ENCODE measurements around the gene CDH13.

Gene CDH13

DNA sequence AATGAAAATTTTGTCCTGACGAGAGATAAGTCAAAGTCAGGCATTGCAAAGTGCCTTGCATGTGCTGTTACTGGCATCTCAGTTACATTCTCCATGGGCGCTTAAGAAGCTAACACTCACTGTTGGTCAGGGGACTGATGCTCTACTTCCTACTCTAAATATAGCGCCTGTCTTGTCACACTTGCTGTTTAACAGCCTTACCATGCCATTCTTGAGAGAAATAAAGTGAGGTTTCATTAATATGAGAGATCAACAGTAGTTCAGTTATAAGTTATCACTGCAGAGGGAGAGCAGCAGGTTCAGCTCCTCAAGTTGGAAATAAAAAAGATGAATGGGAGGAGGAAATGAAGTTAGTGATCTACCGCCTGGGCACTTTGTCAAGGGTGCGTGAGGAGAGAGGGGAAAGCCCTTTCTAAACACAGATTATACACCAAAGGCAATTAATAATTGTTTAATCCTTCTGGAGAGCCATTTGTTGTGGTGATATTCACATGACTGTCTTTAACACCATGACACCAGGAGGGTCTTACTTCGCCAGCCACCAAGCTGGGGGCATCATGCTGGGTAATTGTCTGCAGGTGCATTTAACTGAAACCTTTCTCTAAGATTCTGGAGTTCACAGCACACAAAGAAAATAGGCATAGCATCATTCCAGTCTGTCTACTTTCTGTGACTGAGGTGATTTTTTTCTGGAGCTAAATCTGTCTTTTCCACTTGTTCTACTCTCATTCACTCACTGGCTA lies 612.4 kb downstream of the CDH13 start:
- H3K27me3 ChIP-seq (ENCODE audit: control insufficient read depth, insufficient read depth, low read length) = no peaks in the 10 kb centered on the region
- H3K4me1 ChIP-seq (ENCODE audit: control insufficient read depth, insufficient read depth, low read length) = no peaks in the 10 kb centered on the region
- no peaks in the 10 kb centered on the region for H3K36me3 ChIP-seq (ENCODE audit: control insufficient read depth, insufficient read depth, low read length)
- no peak for DNase-seq (ENCODE audit: low read depth, low spot score)
- no CpG with 5 or more reads among the region's 6 CpGs for WGBS (ENCODE audit: insufficient coverage, insufficient read length)
- H3K27ac ChIP-seq (ENCODE audit: low read length) = no peak overlapping the region
- H3K9me3 ChIP-seq (ENCODE audit: control insufficient read depth, insufficient read depth, low read length) = no peaks in the 10 kb centered on the region
- no peak overlapping the region for H3K4me3 ChIP-seq (ENCODE audit: low read length)

DNA sequence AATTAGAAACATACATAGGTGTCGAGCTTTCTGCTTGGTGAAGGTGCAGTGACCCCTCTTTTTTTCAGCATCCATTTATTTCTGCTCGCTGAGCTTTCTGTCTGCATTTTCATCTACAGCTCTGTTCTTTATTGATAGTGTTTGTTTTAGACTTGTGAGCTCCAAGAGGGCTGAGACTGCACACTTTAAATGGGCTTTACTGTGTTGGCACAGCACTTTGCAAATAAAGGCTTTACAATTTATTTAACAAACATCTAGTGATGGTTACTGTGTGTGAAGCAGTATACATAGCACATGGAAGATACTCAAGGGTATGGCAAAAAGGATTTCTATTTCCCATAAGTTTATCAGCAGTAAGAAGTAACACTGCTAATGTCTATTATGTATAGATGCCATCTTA lies 617.3 kb downstream of the CDH13 start:
- Histone ChIP-seq H3K27me3 (ENCODE audit: control insufficient read depth, insufficient read depth, low read length) (no peaks in the 10 kb centered on the region), H3K36me3 (ENCODE audit: control insufficient read depth, insufficient read depth, low read length) (no peaks in the 10 kb centered on the region), H3K4me1 (ENCODE audit: control insufficient read depth, insufficient read depth, low read length) (no peaks in the 10 kb centered on the region), H3K9me3 (ENCODE audit: control insufficient read depth, insufficient read depth, low read length) (no peaks in the 10 kb centered on the region), H3K4me3 (ENCODE audit: low read length) (no peak overlapping the region), H3K27ac (ENCODE audit: low read length) (no peak overlapping the region)
- DNase-seq (ENCODE audit: low read depth, low spot score) = no peak
- no CpG with 5 or more reads among the region's 2 CpGs for WGBS (ENCODE audit: insufficient coverage, insufficient read length)

DNA sequence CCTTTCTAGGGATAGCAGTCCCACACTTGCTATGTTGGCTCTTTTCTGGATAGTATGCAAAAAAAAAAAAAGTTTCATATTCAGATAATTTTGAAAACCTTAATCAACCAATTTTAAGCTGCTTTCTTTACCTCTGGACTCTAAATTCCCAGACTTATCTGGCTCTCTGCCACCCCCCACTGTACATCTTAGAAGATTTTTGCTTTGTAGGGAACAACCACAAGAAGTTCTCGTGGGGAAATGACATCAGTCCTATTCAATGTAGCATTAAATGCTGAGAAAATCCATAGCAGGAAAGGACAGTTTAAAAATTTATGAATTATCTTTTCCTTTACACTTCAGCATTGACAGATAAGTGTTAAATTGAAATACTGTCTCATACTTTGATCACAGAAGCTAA lies 618.3 kb downstream of the CDH13 start:
- Histone ChIP-seq H3K36me3 (ENCODE audit: control insufficient read depth, insufficient read depth, low read length) (no peaks in the 10 kb centered on the region), H3K27me3 (ENCODE audit: control insufficient read depth, insufficient read depth, low read length) (no peaks in the 10 kb centered on the region), H3K4me3 (ENCODE audit: low read length) (no peak overlapping the region), H3K9me3 (ENCODE audit: control insufficient read depth, insufficient read depth, low read length) (no peaks in the 10 kb centered on the region), H3K27ac (ENCODE audit: low read length) (no peak overlapping the region), H3K4me1 (ENCODE audit: control insufficient read depth, insufficient read depth, low read length) (no peaks in the 10 kb centered on the region)
- WGBS (ENCODE audit: insufficient coverage, insufficient read length) = no CpG with 5 or more reads among the region's 1 CpG
- no peak for DNase-seq (ENCODE audit: low read depth, low spot score)

DNA sequence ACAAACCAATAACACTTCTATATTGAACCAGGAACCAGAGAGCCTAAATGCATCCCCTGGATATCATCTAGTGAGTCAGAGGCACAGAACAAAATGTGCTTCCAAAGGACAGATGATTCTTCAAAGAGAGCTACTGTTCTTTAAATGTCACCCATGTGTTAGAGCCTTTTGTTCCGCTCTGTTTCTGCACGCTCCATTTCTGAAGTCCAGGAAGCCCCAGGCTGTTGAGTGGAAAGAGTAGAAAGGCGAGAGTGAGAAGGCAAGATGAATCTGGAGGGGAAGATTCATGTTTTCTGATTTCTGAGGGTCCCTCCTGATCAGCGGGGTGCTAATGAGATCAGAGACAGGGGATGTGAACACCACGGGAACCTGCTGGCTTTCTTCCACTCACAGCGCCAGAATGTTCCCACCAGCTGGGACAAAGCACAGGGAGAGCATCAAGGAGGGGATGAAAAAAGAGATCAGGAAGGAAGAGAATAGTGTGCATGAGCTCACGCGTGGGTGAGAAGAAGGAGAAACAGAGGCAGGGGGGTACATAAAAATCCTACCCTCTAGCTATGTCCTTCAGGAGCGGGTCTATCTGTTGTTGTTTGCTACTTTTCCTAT lies 621.1 kb downstream of the CDH13 start:
- H3K4me1 ChIP-seq (ENCODE audit: control insufficient read depth, insufficient read depth, low read length) = no peaks in the 10 kb centered on the region
- no peaks in the 10 kb centered on the region for H3K36me3 ChIP-seq (ENCODE audit: control insufficient read depth, insufficient read depth, low read length)
- H3K27me3 ChIP-seq (ENCODE audit: control insufficient read depth, insufficient read depth, low read length) = no peaks in the 10 kb centered on the region
- DNase-seq (ENCODE audit: low read depth, low spot score) = no peak
- H3K4me3 ChIP-seq (ENCODE audit: low read length) = no peak overlapping the region
- no CpG with 5 or more reads among the region's 9 CpGs for WGBS (ENCODE audit: insufficient coverage, insufficient read length)
- H3K27ac ChIP-seq (ENCODE audit: low read length) = no peak overlapping the region
- no peaks in the 10 kb centered on the region for H3K9me3 ChIP-seq (ENCODE audit: control insufficient read depth, insufficient read depth, low read length)

DNA sequence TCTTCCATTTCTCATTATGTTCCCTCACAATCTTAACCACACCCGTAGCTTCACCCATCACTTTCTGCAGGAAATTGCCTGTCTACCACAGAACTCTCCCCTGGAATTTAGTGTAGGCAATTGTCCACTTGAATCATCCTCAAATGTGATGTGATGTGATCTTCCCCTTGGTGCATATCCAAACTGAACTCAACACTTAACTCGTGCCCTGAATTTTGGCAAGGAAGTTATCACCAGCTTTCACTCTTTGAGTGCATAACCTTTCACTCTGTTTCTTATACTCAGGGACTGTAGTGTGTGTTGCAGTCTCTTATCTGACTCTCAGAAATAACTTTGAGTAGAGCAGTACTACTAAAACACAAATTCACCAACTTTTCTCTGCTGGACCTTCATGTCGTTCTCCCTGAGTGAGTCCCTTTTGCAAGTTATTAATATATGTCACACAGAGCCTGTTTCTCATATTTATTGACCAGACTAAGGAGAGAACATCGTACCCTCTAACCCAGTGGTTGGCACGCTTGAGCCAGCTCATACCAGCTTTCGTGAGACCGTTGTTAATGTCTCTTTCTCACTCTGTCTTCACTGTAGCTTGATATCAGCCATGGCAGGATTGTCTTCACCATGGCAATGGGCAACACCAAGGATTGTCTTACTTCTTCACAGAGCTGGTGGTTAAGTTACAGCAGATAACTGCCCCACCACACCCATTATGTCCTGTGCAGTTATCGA lies 622.1 kb downstream of the CDH13 start:
- no peaks in the 10 kb centered on the region for H3K9me3 ChIP-seq (ENCODE audit: control insufficient read depth, insufficient read depth, low read length)

DNA sequence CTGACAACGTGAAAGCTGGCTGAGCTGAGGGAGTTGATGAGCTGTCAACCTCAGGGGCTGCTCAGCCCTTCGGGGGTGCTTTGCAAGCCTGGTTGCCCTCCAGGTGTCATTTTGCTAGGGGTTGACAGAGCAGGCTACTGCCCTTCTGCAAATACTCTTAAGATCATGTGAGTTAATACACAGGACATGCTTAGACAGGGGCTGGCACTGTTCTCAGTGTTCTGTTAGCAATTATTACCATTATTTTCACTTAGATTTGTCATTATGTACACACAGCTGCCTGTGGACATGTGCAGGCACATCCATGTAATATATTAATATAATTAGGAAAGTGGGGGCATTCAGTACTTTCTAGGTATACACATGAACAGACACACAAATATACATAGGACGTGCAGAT lies 626.8 kb downstream of the CDH13 start:
- Histone ChIP-seq H3K27ac (ENCODE audit: low read length) (no peak overlapping the region), H3K27me3 (ENCODE audit: control insufficient read depth, insufficient read depth, low read length) (no peaks in the 10 kb centered on the region), H3K36me3 (ENCODE audit: control insufficient read depth, insufficient read depth, low read length) (no peaks in the 10 kb centered on the region), H3K4me1 (ENCODE audit: control insufficient read depth, insufficient read depth, low read length) (no peaks in the 10 kb centered on the region), H3K9me3 (ENCODE audit: control insufficient read depth, insufficient read depth, low read length) (no peaks in the 10 kb centered on the region), H3K4me3 (ENCODE audit: low read length) (no peak overlapping the region)
- no CpG with 5 or more reads among the region's 3 CpGs for WGBS (ENCODE audit: insufficient coverage, insufficient read length)
- DNase-seq (ENCODE audit: low read depth, low spot score) = no peak

More for the DNA sequence above, 622.1 kb downstream of the CDH13 start:
- Histone ChIP-seq H3K4me3 (ENCODE audit: low read length) (no peak overlapping the region), H3K4me1 (ENCODE audit: control insufficient read depth, insufficient read depth, low read length) (no peaks in the 10 kb centered on the region), H3K27me3 (ENCODE audit: control insufficient read depth, insufficient read depth, low read length) (no peaks in the 10 kb centered on the region), H3K36me3 (ENCODE audit: control insufficient read depth, insufficient read depth, low read length) (no peaks in the 10 kb centered on the region), H3K27ac (ENCODE audit: low read length) (no peak overlapping the region)
- WGBS (ENCODE audit: insufficient coverage, insufficient read length) = no CpG with 5 or more reads among the region's 8 CpGs
- no peak for DNase-seq (ENCODE audit: low read depth, low spot score)

GRCh38 chr16:83258366-83258928 lies 631.7 kb downstream of the CDH13 start:
- Histone ChIP-seq H3K27me3 (ENCODE audit: control insufficient read depth, insufficient read depth, low read length) (no peaks in the 10 kb centered on the region), H3K4me3 (ENCODE audit: low read length) (no peak overlapping the region), H3K9me3 (ENCODE audit: control insufficient read depth, insufficient read depth, low read length) (no peaks in the 10 kb centered on the region), H3K36me3 (ENCODE audit: control insufficient read depth, insufficient read depth, low read length) (no peaks in the 10 kb centered on the region), H3K4me1 (ENCODE audit: control insufficient read depth, insufficient read depth, low read length) (no peaks in the 10 kb centered on the region), H3K27ac (ENCODE audit: low read length) (no peak overlapping the region)
- no peak for DNase-seq (ENCODE audit: low read depth, low spot score)
- WGBS (ENCODE audit: insufficient coverage, insufficient read length) = no CpG with 5 or more reads among the region's 9 CpGs

GRCh38 chr16:83266848-83267553 lies 640.2 kb downstream of the CDH13 start:
- DNase-seq (ENCODE audit: low read depth, low spot score) = no peak
- Histone ChIP-seq H3K36me3 (ENCODE audit: control insufficient read depth, insufficient read depth, low read length) (no peaks in the 10 kb centered on the region), H3K27ac (ENCODE audit: low read length) (no peak overlapping the region), H3K9me3 (ENCODE audit: control insufficient read depth, insufficient read depth, low read length) (no peaks in the 10 kb centered on the region), H3K4me3 (ENCODE audit: low read length) (no peak overlapping the region), H3K4me1 (ENCODE audit: control insufficient read depth, insufficient read depth, low read length) (no peaks in the 10 kb centered on the region), H3K27me3 (ENCODE audit: control insufficient read depth, insufficient read depth, low read length) (no peaks in the 10 kb centered on the region)
- no CpG with 5 or more reads among the region's 7 CpGs for WGBS (ENCODE audit: insufficient coverage, insufficient read length)

DNA sequence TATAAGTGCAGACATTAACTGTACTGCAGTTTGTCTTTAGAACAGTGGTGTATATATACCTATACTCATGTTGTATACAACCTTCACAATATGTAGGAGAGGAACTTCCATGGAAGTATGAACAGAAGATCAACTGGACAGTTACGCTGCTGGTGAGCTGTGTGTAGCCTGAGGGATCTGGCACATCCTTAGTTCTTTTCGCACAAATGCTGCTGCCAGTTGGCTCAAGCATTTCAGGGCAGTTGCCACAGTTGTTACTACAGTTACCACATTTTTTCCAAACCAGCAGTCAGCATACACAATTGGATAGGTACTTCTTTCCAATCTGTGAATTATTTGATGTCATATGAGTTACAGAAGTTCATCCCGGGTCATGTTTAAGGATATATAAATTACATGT lies 641.4 kb downstream of the CDH13 start:
- WGBS (ENCODE audit: insufficient coverage, insufficient read length) = no CpG with 5 or more reads among the region's 3 CpGs
- Histone ChIP-seq H3K4me3 (ENCODE audit: low read length) (no peak overlapping the region), H3K27ac (ENCODE audit: low read length) (no peak overlapping the region), H3K27me3 (ENCODE audit: control insufficient read depth, insufficient read depth, low read length) (no peaks in the 10 kb centered on the region), H3K4me1 (ENCODE audit: control insufficient read depth, insufficient read depth, low read length) (no peaks in the 10 kb centered on the region), H3K36me3 (ENCODE audit: control insufficient read depth, insufficient read depth, low read length) (no peaks in the 10 kb centered on the region), H3K9me3 (ENCODE audit: control insufficient read depth, insufficient read depth, low read length) (no peaks in the 10 kb centered on the region)
- no peak for DNase-seq (ENCODE audit: low read depth, low spot score)

GRCh38 chr16:83269048-83269447 lies 642.3 kb downstream of the CDH13 start:
- no peak for DNase-seq (ENCODE audit: low read depth, low spot score)
- no peak overlapping the region for H3K27ac ChIP-seq (ENCODE audit: low read length)
- H3K9me3 ChIP-seq (ENCODE audit: control insufficient read depth, insufficient read depth, low read length) = no peaks in the 10 kb centered on the region
- H3K27me3 ChIP-seq (ENCODE audit: control insufficient read depth, insufficient read depth, low read length) = no peaks in the 10 kb centered on the region
- H3K4me1 ChIP-seq (ENCODE audit: control insufficient read depth, insufficient read depth, low read length) = no peaks in the 10 kb centered on the region
- no peak overlapping the region for H3K4me3 ChIP-seq (ENCODE audit: low read length)
- H3K36me3 ChIP-seq (ENCODE audit: control insufficient read depth, insufficient read depth, low read length) = no peaks in the 10 kb centered on the region
